HCT116 (cell line): ENCODE results near the gene MDFIC. TPM values are rescaled to one million over a fixed set of nuclear protein-coding genes. Genes with fewer than 3 reads are reported as not detected.

Experiments
- ATAC-seq: fragments of 200-7000 bp; cut with Tn5 transposase; 2 replicates; pipeline ENCODE4 v1.9.1; 2020; ENCODE audit warnings: mild to moderate bottlenecking, moderate library complexity
- BruUV-seq: library from RNA; stranded (reverse); fragments of 400-500 nt; replicated peaks from 2 replicates; lab custom pipeline; 2021; lab: Mats Ljungman, UMichigan
- CTCF ChIA-PET: fragments of 300-600 bp; sonication (Branson Sonifier 250); formaldehyde crosslinking; loops from one replicate; lab custom pipeline; 2021; ENCODE audit warnings: antibody characterized with exemption; lab: Charles Lee
- POLR2A ChIA-PET: fragments of 300-600, 350-600 bp; sonication (Branson Sonifier 250); formaldehyde crosslinking; loops from one replicate; lab custom pipeline; 2021; ENCODE audit warnings: antibody characterized with exemption; lab: Charles Lee
- RAD21 ChIA-PET, 2 experiments: fragments of 300-600 bp; sonication (Branson Sonifier 250); formaldehyde crosslinking; loops; one replicate each; lab custom pipeline; 2023; ENCODE audit warnings: low total read pairs in 2 of 2; ENCODE audit not compliant: uncharacterized antibody in 2 of 2, unreplicated experiment in 2 of 2, low non-redundant PET in 1 of 2; lab: Charles Lee
- DNase-seq: peaks from one replicate; pipeline ENCODE4 v3.0.0-alpha.2; 2010; ENCODE audit warnings: low read depth, low spot score
- H2AFZ ChIP-seq: fragments of 200-600 bp; shearing (Covaris generic), sonication (generic); 2 replicates; pipeline ENCODE4 v1.6.1; 2017; ENCODE audit warnings: low read depth, mixed run types, mixed read lengths, antibody characterized with exemption, low read length; ENCODE audit not compliant: poor library complexity, severe bottlenecking
- H3K27ac ChIP-seq: 2 replicates; pipeline ENCODE4 v1.5.1; 2012; ENCODE audit warnings: low read depth, low read length
- H3K27me3 ChIP-seq: fragments of 200-600 bp; sonication (generic); 2 replicates; pipeline ENCODE4 v1.6.1; 2016; ENCODE audit warnings: mixed run types, low read length, mixed read lengths; ENCODE audit not compliant: insufficient read depth
- H3K36me3 ChIP-seq, 2 experiments: fragments of 200-500 bp in 1 of 2; fragments of 200-600 bp in 1 of 2; sonication (Bioruptor generic) in 1 of 2; sonication (generic) in 1 of 2; 2 replicates each; pipeline versions ENCODE4 v1.5.1 to v1.6.1; 2014 to 2016; ENCODE audit warnings: low read length in 2 of 2, inconsistent platforms in 1 of 2, mixed read lengths in 1 of 2, mixed run types in 1 of 2; ENCODE audit not compliant: insufficient read depth in 2 of 2, control insufficient read depth in 1 of 2
- H3K4me1 ChIP-seq, 2 experiments: fragments of 200-600 bp in 1 of 2; sonication (generic) in 1 of 2; 2 replicates each; pipeline versions ENCODE4 v1.5.1 to v1.6.1; 2012 to 2017; ENCODE audit warnings: low read length in 2 of 2, inconsistent platforms in 1 of 2, mild to moderate bottlenecking in 1 of 2, mixed read lengths in 1 of 2, mixed run types in 1 of 2, moderate library complexity in 1 of 2; ENCODE audit not compliant: insufficient read depth in 2 of 2, control insufficient read depth in 1 of 2
- H3K4me2 ChIP-seq: fragments of 200-600 bp; sonication (generic); 2 replicates; pipeline ENCODE4 v1.6.1; 2017; ENCODE audit warnings: mixed run types, low read length, mixed read lengths
- H3K4me3 ChIP-seq, 2 experiments: fragments of 200-600 bp in 1 of 2; sonication (generic) in 1 of 2; replicated peaks in 1 of 2; 2 replicates each; pipeline ENCODE4 v1.5.1; 2011 to 2016; ENCODE audit warnings: low read length in 2 of 2, control low read depth in 1 of 2, low read depth in 1 of 2, mild to moderate bottlenecking in 1 of 2, mixed read lengths in 1 of 2, mixed run types in 1 of 2
- H3K79me2 ChIP-seq: fragments of 200-600 bp; sonication (generic); 2 replicates; pipeline ENCODE4 v1.6.1; 2017; ENCODE audit warnings: mild to moderate bottlenecking, mixed run types, low read length, moderate library complexity, mixed read lengths; ENCODE audit not compliant: insufficient read depth
- H3K9ac ChIP-seq: fragments of 200-600 bp; sonication (generic); 2 replicates; pipeline ENCODE4 v1.6.1; 2016; ENCODE audit warnings: low read length, mixed read lengths
- H3K9me2 ChIP-seq: fragments of 200-600 bp; sonication (generic), shearing (Covaris generic); 2 replicates; pipeline ENCODE4 v1.6.1; 2017; ENCODE audit warnings: mixed run types, mild to moderate bottlenecking, moderate library complexity; ENCODE audit not compliant: insufficient read depth
- H3K9me3 ChIP-seq, 2 experiments: fragments of 200-500 bp in 1 of 2; fragments of 200-600 bp in 1 of 2; sonication (Bioruptor generic) in 1 of 2; sonication (generic) in 1 of 2; 2 replicates each; pipeline ENCODE4 v1.6.1; 2014 to 2017; ENCODE audit warnings: low read length in 2 of 2, mixed read lengths in 2 of 2, inconsistent platforms in 1 of 2, low read depth in 1 of 2, mild to moderate bottlenecking in 1 of 2, mixed run types in 1 of 2, moderate library complexity in 1 of 2; ENCODE audit not compliant: control insufficient read depth in 1 of 2, insufficient read depth in 1 of 2
- H4K20me1 ChIP-seq: fragments of 200-600 bp; sonication (generic), shearing (Covaris generic); 2 replicates; pipeline ENCODE4 v1.6.1; 2017; ENCODE audit warnings: mixed run types, mild to moderate bottlenecking, moderate library complexity; ENCODE audit not compliant: insufficient read depth
- POLR2AphosphoS5 ChIP-seq: IDR thresholded peaks from 2 replicates; pipeline ENCODE4 v1.6.1; 2011; ENCODE audit warnings: mild to moderate bottlenecking, low read depth, low read length, moderate library complexity
- SIN3A ChIP-seq: IDR thresholded peaks from 2 replicates; pipeline ENCODE4 v1.6.1; 2012; ENCODE audit warnings: low read depth
- SP1 ChIP-seq: IDR thresholded peaks from 2 replicates; pipeline ENCODE4 v1.6.1; 2012; ENCODE audit warnings: low read depth
- ZNF274 ChIP-seq: fragments of 200-500 bp; sonication (Bioruptor generic); IDR thresholded peaks from 2 replicates; pipeline ENCODE4 v1.6.1; 2014; ENCODE audit warnings: mild to moderate bottlenecking, low read depth, low read length, inconsistent platforms
- intact Hi-C: fragments of 100-400 bp; cut with micrococcal nuclease; formaldehyde crosslinking; loops from 2 replicates; pipeline ENCODE4 v1.10.0; 2022
- total RNA-seq: library from RNA; stranded (reverse); gene quantifications from one replicate; pipeline ENCODE4 v1.2.1, GENCODE V29; 2021; ENCODE audit not compliant: unreplicated experiment

The MDFIC gene
- total RNA-seq, 1 experiment from 2014 or later: 8.3 TPM

GRCh38 chr7:114986190-114987180 lies 64.6 kb downstream of the MDFIC start:
- peaks cover 0 to 13% of the 10 kb centered on the region in 2 experiments; a peak in 2 of 4 replicates for H3K4me1 ChIP-seq
- no peak for ATAC-seq
- H4K20me1 ChIP-seq: no peaks in the 10 kb centered on the region
- ChIA-PET POLR2A (no interaction called here), CTCF (no interaction called here), RAD21 (no interaction called here)
- no peaks in the 10 kb centered on the region for H3K27me3 ChIP-seq
- no peaks in the 10 kb centered on the region for H3K79me2 ChIP-seq
- DNase-seq: no peak
- H3K4me2 ChIP-seq: no peak overlapping the region
- intact Hi-C loops: no loop called here
- no peak overlapping the region for H3K9ac ChIP-seq
- BruUV-seq: no TSS peak
- no peaks in the 10 kb centered on the region for H3K9me3 ChIP-seq
- H2AFZ ChIP-seq: no peak overlapping the region
- H3K36me3 ChIP-seq: no peaks in the 10 kb centered on the region
- H3K9me2 ChIP-seq: no peaks in the 10 kb centered on the region
- TF ChIP-seq ZNF274: no peak
- TF ChIP-seq POLR2AphosphoS5: no peak
- no peak overlapping the region for H3K4me3 ChIP-seq
- H3K27ac ChIP-seq: no peak overlapping the region

- no peaks in the 10 kb centered on the region for H3K36me3 ChIP-seq
- no peak overlapping the region for H3K4me3 ChIP-seq
- H3K9me2 ChIP-seq: no peaks in the 10 kb centered on the region
- TF ChIP-seq SIN3A (no peak), SP1 (no peak)
- no peaks in the 10 kb centered on the region for H3K79me2 ChIP-seq
- ChIA-PET RAD21 (no interaction called here), POLR2A (no interaction called here), CTCF (no interaction called here)
- DNase-seq: no peak
- H3K4me2 ChIP-seq: peak overlapping the region; percentile 32
- peaks cover 0 to 13% of the 10 kb centered on the region in 2 experiments; a peak in 2 of 4 replicates for H3K4me1 ChIP-seq
- H3K9me3 ChIP-seq: no peaks in the 10 kb centered on the region
- ATAC-seq: no peak
- no peak overlapping the region for H3K27ac ChIP-seq
- BruUV-seq: no TSS peak
- H3K9ac ChIP-seq: no peak overlapping the region
- intact Hi-C loops: no loop called here
- H3K27me3 ChIP-seq: no peaks in the 10 kb centered on the region
- H2AFZ ChIP-seq: peak overlapping the region; percentile 19
- no peaks in the 10 kb centered on the region for H4K20me1 ChIP-seq
Observed at GRCh38 chr7:114988026-114988425, 66.1 kb downstream of the MDFIC start.
